Measurements from ENCODE around the gene ZNF503.
"Not testable (repeated sequence)": the region's sequence is repeated elsewhere in the genome, so short reads cannot be mapped to it uniquely, and the experiment has no call there.

GRCh38 chr10:75359876-75360275 is 41.7 kb downstream of the ZNF503 start:
- TF ChIP-seq CTCF (IDR thresholded peaks at IDR 0.05; ENCODE audit: low read depth, low read length); POLR2A (IDR thresholded peaks at IDR 0.05; ENCODE audit: extremely low read depth, insufficient read length); MYC (IDR thresholded peaks at IDR 0.05; ENCODE audit: low read depth, low read length); MAX (IDR thresholded peaks at IDR 0.05; ENCODE audit: low read depth, low read length): not testable (repeated sequence)

All from NB4 (cell line).